Endodermal cell (in vitro differentiated cells): ENCODE data around the gene PRKG2. TPM values are rescaled to one million over a fixed set of nuclear protein-coding genes. Genes with fewer than 3 reads are reported as not detected.

Source experiments
- DNase-seq: peaks from one replicate; pipeline ENCODE4 v3.0.0-alpha.2; 2017
- H3K27ac ChIP-seq: 2 replicates; pipeline ENCODE4 v1.5.1; 2013; ENCODE audit warnings: mild to moderate bottlenecking, low read depth, low read length, moderate library complexity
- H3K27me3 ChIP-seq: 2 replicates; pipeline ENCODE4 v1.6.1; 2013; ENCODE audit warnings: mild to moderate bottlenecking, low read length, moderate library complexity; ENCODE audit not compliant: insufficient read depth, control insufficient read depth, poor library complexity, severe bottlenecking
- H3K36me3 ChIP-seq: 2 replicates; pipeline ENCODE4 v1.7.0; 2013; ENCODE audit warnings: mild to moderate bottlenecking, low read length, moderate library complexity; ENCODE audit not compliant: control insufficient read depth, insufficient read depth
- H3K4me1 ChIP-seq: one replicate; pipeline ENCODE4 v1.7.0; 2013; ENCODE audit warnings: low read length; ENCODE audit not compliant: control insufficient read depth, insufficient read depth
- H3K4me3 ChIP-seq: 2 replicates; pipeline ENCODE4 v1.5.1; 2013; ENCODE audit warnings: mild to moderate bottlenecking, low read length, moderate library complexity
- H3K9ac ChIP-seq: 2 replicates; pipeline ENCODE4 v1.6.1; 2013; ENCODE audit warnings: mild to moderate bottlenecking, low read length, moderate library complexity; ENCODE audit not compliant: poor library complexity, severe bottlenecking; ENCODE audit errors: extremely low read depth
- H3K9me3 ChIP-seq: 2 replicates; pipeline ENCODE4 v1.6.1; 2013; ENCODE audit warnings: mild to moderate bottlenecking, low read length, moderate library complexity; ENCODE audit not compliant: control insufficient read depth
- H3K27ac Mint-ChIP-seq: 2 replicates; pipeline ENCODE4 v1.8.0; 2020; ENCODE audit warnings: mixed read lengths
- H3K27me3 Mint-ChIP-seq: 2 replicates; pipeline ENCODE4 v1.8.0; 2021; ENCODE audit warnings: mild to moderate bottlenecking, mixed read lengths; ENCODE audit not compliant: insufficient read depth
- H3K36me3 Mint-ChIP-seq: 2 replicates; pipeline ENCODE4 v1.8.0; 2020; ENCODE audit warnings: low read depth, mixed read lengths
- H3K4me1 Mint-ChIP-seq: 2 replicates; pipeline ENCODE4 v1.8.0; 2020; ENCODE audit warnings: mixed read lengths
- H3K4me3 Mint-ChIP-seq: 2 replicates; pipeline ENCODE4 v1.8.0; 2020; ENCODE audit warnings: mild to moderate bottlenecking, moderate library complexity, mixed read lengths
- H3K9me3 Mint-ChIP-seq: 2 replicates; pipeline ENCODE4 v1.8.0; 2020; ENCODE audit warnings: mild to moderate bottlenecking, mixed read lengths
- WGBS, 2 experiments: methylation state at CpG; one replicate each; pipeline versions ENCODE4 v1.1.5 to v1.1.7; 2013; ENCODE audit warnings: missing lambda C conversion rate in 2 of 2, mixed read lengths in 1 of 2; ENCODE audit not compliant: insufficient coverage in 1 of 2, insufficient read length in 1 of 2; 5-methylcytosine and 5-hydroxymethylcytosine counted together
- total RNA-seq, 2 donors: library from RNA; stranded (reverse); fragmentation: NEBNext Ultra II Directional in 1 of 2; extraction: Animal tissue kit (Norgen Biotek cat#: 25700) in 1 of 2; gene quantifications; 2 replicates in 1 of 2; 3 replicates in 1 of 2; pipeline ENCODE4 v1.2.1, GENCODE V29; 2021
- TF ChIP-seq, protein P1 (sequence below): fragments of 200-600 bp; sonication (generic); conservative IDR thresholded peaks from 2 replicates; pipeline ENCODE4 v1.5.0; 2021; ENCODE audit warnings: antibody characterized with exemption, mild to moderate bottlenecking

Gene PRKG2
- total RNA-seq, 2 donors from 2014 or later = 1.3 to 2.4 TPM

DNA sequence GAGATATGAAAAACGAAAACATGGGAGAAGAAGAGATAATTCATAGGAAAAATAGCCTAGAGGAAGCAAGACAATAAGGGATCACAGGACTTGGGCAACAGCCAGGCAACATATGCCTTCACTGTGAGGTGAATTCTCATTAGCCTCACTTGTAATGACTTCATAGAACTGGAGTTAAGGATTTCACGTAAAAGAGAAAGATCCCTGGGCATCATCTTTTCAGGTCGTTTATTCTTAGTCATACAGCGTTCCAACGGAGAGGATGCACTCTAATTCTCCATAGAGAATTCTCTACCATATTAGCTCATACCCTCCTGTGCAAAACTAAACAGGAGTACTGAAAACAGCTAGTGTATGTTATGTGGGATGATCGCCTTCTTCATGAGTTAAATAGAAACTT is 1.4 kb downstream of the PRKG2 start:
- H3K4me3 ChIP-seq = no peak overlapping the region
- no peak overlapping the region for H3K27ac Mint-ChIP-seq
- no peaks in the 10 kb centered on the region for H3K4me1 ChIP-seq
- peaks cover 48% of the 10 kb centered on the region for H3K27me3 Mint-ChIP-seq
- no peaks in the 10 kb centered on the region for H3K36me3 Mint-ChIP-seq
- WGBS, 2 experiments = 86% methylated on average over 3 to 6 of the region's 6 CpGs
- peaks cover 7% of the 10 kb centered on the region for H3K4me1 Mint-ChIP-seq
- no peak overlapping the region for H3K9ac ChIP-seq
- H3K36me3 ChIP-seq = no peaks in the 10 kb centered on the region
- DNase-seq = no peak
- peaks cover 3% of the 10 kb centered on the region for H3K9me3 Mint-ChIP-seq
- TF ChIP-seq, protein P1, sequence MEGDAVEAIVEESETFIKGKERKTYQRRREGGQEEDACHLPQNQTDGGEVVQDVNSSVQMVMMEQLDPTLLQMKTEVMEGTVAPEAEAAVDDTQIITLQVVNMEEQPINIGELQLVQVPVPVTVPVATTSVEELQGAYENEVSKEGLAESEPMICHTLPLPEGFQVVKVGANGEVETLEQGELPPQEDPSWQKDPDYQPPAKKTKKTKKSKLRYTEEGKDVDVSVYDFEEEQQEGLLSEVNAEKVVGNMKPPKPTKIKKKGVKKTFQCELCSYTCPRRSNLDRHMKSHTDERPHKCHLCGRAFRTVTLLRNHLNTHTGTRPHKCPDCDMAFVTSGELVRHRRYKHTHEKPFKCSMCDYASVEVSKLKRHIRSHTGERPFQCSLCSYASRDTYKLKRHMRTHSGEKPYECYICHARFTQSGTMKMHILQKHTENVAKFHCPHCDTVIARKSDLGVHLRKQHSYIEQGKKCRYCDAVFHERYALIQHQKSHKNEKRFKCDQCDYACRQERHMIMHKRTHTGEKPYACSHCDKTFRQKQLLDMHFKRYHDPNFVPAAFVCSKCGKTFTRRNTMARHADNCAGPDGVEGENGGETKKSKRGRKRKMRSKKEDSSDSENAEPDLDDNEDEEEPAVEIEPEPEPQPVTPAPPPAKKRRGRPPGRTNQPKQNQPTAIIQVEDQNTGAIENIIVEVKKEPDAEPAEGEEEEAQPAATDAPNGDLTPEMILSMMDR = no peak
- H3K27ac ChIP-seq = no peak overlapping the region
- no peak overlapping the region for H3K4me3 Mint-ChIP-seq
- peaks cover 88% of the 10 kb centered on the region for H3K27me3 ChIP-seq
- peaks cover 18% of the 10 kb centered on the region for H3K9me3 ChIP-seq

DNA sequence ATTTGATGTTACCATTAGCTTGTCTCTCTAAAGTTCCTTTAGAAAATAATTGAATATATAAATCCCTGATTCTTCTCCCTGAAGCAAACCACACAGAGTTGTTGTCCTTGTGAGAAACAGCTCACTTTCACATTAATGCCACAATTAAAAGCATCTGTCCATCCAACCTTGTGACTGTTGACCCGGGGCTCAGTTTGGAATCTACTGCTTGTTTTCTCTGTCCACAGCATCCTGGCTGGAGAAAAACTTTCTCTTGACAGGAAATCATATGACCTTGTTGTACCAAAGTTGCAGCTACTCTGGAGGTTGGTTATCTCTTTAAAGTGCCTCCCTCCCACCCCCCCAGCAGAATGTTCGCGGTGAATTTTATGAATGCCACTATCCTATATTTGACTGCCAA is 3.1 kb downstream of the PRKG2 start:
- no peaks in the 10 kb centered on the region for H3K4me1 ChIP-seq
- peaks cover 43% of the 10 kb centered on the region for H3K27me3 Mint-ChIP-seq
- H3K36me3 Mint-ChIP-seq = no peaks in the 10 kb centered on the region
- 83 to 90% methylated on average over 1 to 3 of the region's 3 CpGs for WGBS, 2 experiments
- DNase-seq = no peak
- H3K4me1 Mint-ChIP-seq = peaks cover 7% of the 10 kb centered on the region
- H3K4me3 ChIP-seq = no peak overlapping the region
- H3K27ac ChIP-seq = no peak overlapping the region
- H3K9me3 Mint-ChIP-seq = peaks cover 3% of the 10 kb centered on the region
- no peak overlapping the region for H3K4me3 Mint-ChIP-seq
- H3K9ac ChIP-seq = no peak overlapping the region
- no peak overlapping the region for H3K27ac Mint-ChIP-seq
- TF ChIP-seq, protein P1 = no peak
- H3K36me3 ChIP-seq = no peaks in the 10 kb centered on the region
- H3K9me3 ChIP-seq = peaks cover 18% of the 10 kb centered on the region
- H3K27me3 ChIP-seq = peaks cover 71% of the 10 kb centered on the region

DNA sequence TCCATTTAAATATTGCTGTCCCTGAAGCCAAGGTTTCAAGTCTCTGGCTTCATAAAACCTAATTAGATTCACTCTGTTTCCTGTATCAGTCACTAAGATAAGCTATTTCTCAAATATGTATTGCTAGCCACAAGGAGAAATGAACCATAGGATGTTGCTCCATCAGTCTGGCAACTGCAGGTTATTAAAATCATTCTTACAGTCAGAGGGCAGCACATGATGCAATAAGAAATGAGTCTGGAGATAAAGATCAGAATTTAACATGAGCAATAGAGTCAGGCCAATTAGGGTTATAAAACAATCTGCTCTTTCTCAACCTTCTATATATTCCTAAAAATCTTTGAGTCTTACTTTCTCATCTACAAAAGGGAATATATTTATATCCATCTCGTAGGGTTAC is 7.2 kb downstream of the PRKG2 start:
- H3K4me3 ChIP-seq = no peak overlapping the region
- H3K9me3 ChIP-seq = peaks cover 5% of the 10 kb centered on the region
- Mint-ChIP-seq H3K27me3 (peaks cover 50% of the 10 kb centered on the region), H3K4me3 (no peak overlapping the region), H3K27ac (no peak overlapping the region), H3K36me3 (no peaks in the 10 kb centered on the region), H3K9me3 (peaks cover 3% of the 10 kb centered on the region), H3K4me1 (no peaks in the 10 kb centered on the region)
- no peaks in the 10 kb centered on the region for H3K4me1 ChIP-seq
- TF ChIP-seq, protein P1 = no peak
- H3K9ac ChIP-seq = no peak overlapping the region
- H3K27me3 ChIP-seq = peaks cover 41% of the 10 kb centered on the region
- no peak overlapping the region for H3K27ac ChIP-seq
- DNase-seq = no peak
- WGBS, 2 experiments = 67 to 74% methylated on average over 1 of the region's 1 CpG
- no peaks in the 10 kb centered on the region for H3K36me3 ChIP-seq
